HEK293T (cell line): ENCODE measurements around the gene MUC5B.
"Not testable (repeated sequence)": the region's sequence is repeated elsewhere in the genome, so short reads cannot be mapped to it uniquely, and the experiment has no call there.

Source experiments
- CTCF ChIA-PET: fragments of 350-600 bp; formaldehyde crosslinking; extraction: SDS; loops from one replicate; lab custom pipeline; 2021; ENCODE audit warnings: antibody characterized with exemption, inconsistent platforms; lab: Yijun Ruan, JAX
- POLR2A ChIA-PET: fragments of 350-600 bp; formaldehyde crosslinking; extraction: SDS; loops from one replicate; lab custom pipeline; 2020; ENCODE audit warnings: antibody characterized with exemption, inconsistent platforms; lab: Yijun Ruan, JAX
- DNase-seq: peaks from one replicate; pipeline ENCODE4 v3.0.0; 2012; ENCODE audit warnings: mixed read lengths; ENCODE audit errors: extremely low spot score
- ARNT ChIP-seq: fragments of 450-650 bp; IDR thresholded peaks from 2 replicates; pipeline ENCODE4 v1.6.1; 2017; ENCODE audit warnings: mild to moderate bottlenecking
- BHLHE40 ChIP-seq: fragments of 450-650 bp; IDR thresholded peaks from 2 replicates; pipeline ENCODE4 v1.6.1; 2016; ENCODE audit warnings: mild to moderate bottlenecking, moderate library complexity, borderline replicate concordance
- CTBP1 ChIP-seq: fragments of 450-650 bp; IDR thresholded peaks from 2 replicates; pipeline ENCODE4 v1.6.1; 2016; ENCODE audit warnings: borderline replicate concordance
- ELF4 ChIP-seq: fragments of 450-650 bp; IDR thresholded peaks from 2 replicates; pipeline ENCODE4 v1.6.1; 2017; ENCODE audit warnings: antibody characterized with exemption
- FOXA1 ChIP-seq: fragments of 450-650 bp; IDR thresholded peaks from 2 replicates; pipeline ENCODE4 v1.6.1; 2016; ENCODE audit warnings: mild to moderate bottlenecking
- FOXK2 ChIP-seq: fragments of 450-650 bp; IDR thresholded peaks from 2 replicates; pipeline ENCODE4 v1.6.1; 2016; ENCODE audit warnings: mild to moderate bottlenecking
- FOXM1 ChIP-seq: fragments of 450-650 bp; IDR thresholded peaks from 2 replicates; pipeline ENCODE4 v1.6.1; 2017; ENCODE audit warnings: mild to moderate bottlenecking, borderline replicate concordance
- HDGF ChIP-seq: fragments of 450-650 bp; IDR thresholded peaks from 2 replicates; pipeline ENCODE4 v1.6.1; 2017; ENCODE audit warnings: antibody characterized with exemption, borderline replicate concordance
- L3MBTL2 ChIP-seq: fragments of 450-650 bp; conservative IDR thresholded peaks from 2 replicates; pipeline ENCODE4 v1.6.1; 2016; ENCODE audit warnings: mild to moderate bottlenecking
- LEF1 ChIP-seq: fragments of 450-650 bp; IDR thresholded peaks from 2 replicates; pipeline ENCODE4 v1.6.1; 2017; ENCODE audit warnings: mild to moderate bottlenecking, borderline replicate concordance
- NFRKB ChIP-seq: fragments of 450-650 bp; IDR thresholded peaks from 2 replicates; pipeline ENCODE4 v1.6.1; 2016; ENCODE audit warnings: mild to moderate bottlenecking, moderate library complexity
- PKNOX1 ChIP-seq: fragments of 450-650 bp; IDR thresholded peaks from 2 replicates; pipeline ENCODE4 v1.6.1; 2016
- SP1 ChIP-seq: fragments of 450-650 bp; IDR thresholded peaks from 2 replicates; pipeline ENCODE4 v1.6.1; 2017
- SUZ12 ChIP-seq: fragments of 450-650 bp; IDR thresholded peaks from 2 replicates; pipeline ENCODE4 v1.6.1; 2016; ENCODE audit warnings: mild to moderate bottlenecking
- TARDBP ChIP-seq: fragments of 450-650 bp; IDR thresholded peaks from 2 replicates; pipeline ENCODE4 v1.6.1; 2016
- ZNF384 ChIP-seq: fragments of 450-650 bp; IDR thresholded peaks from 2 replicates; pipeline ENCODE4 v1.6.1; 2016

MUC5B gene

GRCh38 chr11:1222491-1223345 lies at the start of gene MUC5B:
TSS of gene MUC5B (plus strand) at chr11:1223066. CDS start at chr11:1223124, 58 bp downstream.
- ChIA-PET CTCF (no interaction called here), POLR2A (no interaction called here)
- TF ChIP-seq ZNF384, result no peak
- TF ChIP-seq NFRKB, result no peak
- TF ChIP-seq FOXK2, result no peak
- TF ChIP-seq SUZ12, result no peak
- no peak for TF ChIP-seq SP1
- no peak for TF ChIP-seq BHLHE40
- no peak for TF ChIP-seq FOXA1
- TF ChIP-seq TARDBP, result no peak
- TF ChIP-seq ARNT, result no peak
- TF ChIP-seq ELF4, result no peak
- TF ChIP-seq LEF1, result no peak
- TF ChIP-seq HDGF, result no peak
- TF ChIP-seq FOXM1, result no peak
- no peak for TF ChIP-seq L3MBTL2
- no peak for TF ChIP-seq PKNOX1
- DNase-seq, result no peak

- CTCF ChIA-PET, DNase-seq, POLR2A ChIA-PET: not testable (repeated sequence)
Observed at GRCh38 chr11:1173396-1173795, 49.5 kb upstream of the MUC5B start.

- ChIA-PET CTCF (no interaction called here), POLR2A (no interaction called here)
- TF ChIP-seq TARDBP (no peak), BHLHE40 (no peak), NFRKB (no peak), L3MBTL2 (no peak), LEF1 (no peak), SP1 (no peak), FOXK2 (no peak), PKNOX1 (no peak), ZNF384 (no peak), FOXA1 (no peak), ELF4 (no peak), ARNT (no peak), FOXM1 (no peak), CTBP1 (no peak), HDGF (no peak), SUZ12 (no peak)
- no peak for DNase-seq
Observed at GRCh38 chr11:1174441-1175370, 48.2 kb upstream of the MUC5B start.

GRCh38 chr11:1175461-1176223 lies 47.2 kb upstream of the MUC5B start:
- ChIA-PET POLR2A (no interaction called here), CTCF (no interaction called here)
- no peak for DNase-seq
- TF ChIP-seq FOXK2 (no peak), NFRKB (no peak), HDGF (no peak), ZNF384 (no peak), PKNOX1 (no peak), SP1 (no peak), FOXM1 (no peak), ELF4 (no peak), CTBP1 (no peak), LEF1 (no peak), BHLHE40 (no peak), L3MBTL2 (no peak), FOXA1 (no peak), TARDBP (no peak)

- POLR2A ChIA-PET, result no interaction called here
- TF ChIP-seq ELF4, result no peak
- CTCF ChIA-PET, result no interaction called here
- DNase-seq, result no peak
Observed at GRCh38 chr11:1176224-1177019, 46.4 kb upstream of the MUC5B start.
